ENCODE measurements around the gene ZNF445.
A peak's percentile ranks its signal among the peaks of the same experiment; 100 is the strongest.
"Not testable (repeated sequence)": the region's sequence is repeated elsewhere in the genome, so short reads cannot be mapped to it uniquely, and the experiment has no call there.

Gene ZNF445

GRCh38 chr3:44477312-44478030, at the start of gene ZNF445:
Gene ZNF445, minus strand, starts transcription at chr3:44477670. Its CDS starts 22,121 bp downstream, at chr3:44455549.
- peak; percentile 63 for DNase-seq (ENCODE audit: low read depth in 2 of 2)

GRCh38 chr3:44525060-44525459, 47.6 kb upstream of the ZNF445 start:
- DNase-seq (ENCODE audit: low read depth in 2 of 2), result no peak

- no peak for DNase-seq (ENCODE audit: low read depth in 2 of 2)
Observed at GRCh38 chr3:44522494-44522933, 45.0 kb upstream of the ZNF445 start.

- DNase-seq (ENCODE audit: low read depth in 2 of 2), result no peak
Observed at GRCh38 chr3:44521721-44522120, 44.3 kb upstream of the ZNF445 start.

GRCh38 chr3:44518782-44519156, 41.3 kb upstream of the ZNF445 start:
- no peak for DNase-seq (ENCODE audit: low read depth in 2 of 2)

- no peak for DNase-seq (ENCODE audit: low read depth in 2 of 2)
Observed at GRCh38 chr3:44516230-44516629, 38.8 kb upstream of the ZNF445 start.

- DNase-seq (ENCODE audit: low read depth in 2 of 2), result no peak
Observed at GRCh38 chr3:44513513-44513912, 36.0 kb upstream of the ZNF445 start.

GRCh38 chr3:44511238-44511566, 33.7 kb upstream of the ZNF445 start:
- no peak for DNase-seq (ENCODE audit: low read depth in 2 of 2)

- no peak for DNase-seq (ENCODE audit: low read depth in 2 of 2)
Observed at GRCh38 chr3:44510000-44510368, 32.5 kb upstream of the ZNF445 start.

GRCh38 chr3:44509393-44509921, 32.0 kb upstream of the ZNF445 start:
- no peak for DNase-seq (ENCODE audit: low read depth in 2 of 2)

- no peak for DNase-seq (ENCODE audit: low read depth in 2 of 2)
Observed at GRCh38 chr3:44506961-44507360, 29.5 kb upstream of the ZNF445 start.

- DNase-seq (ENCODE audit: low read depth in 2 of 2), result no peak
Observed at GRCh38 chr3:44506556-44506955, 29.1 kb upstream of the ZNF445 start.

- DNase-seq (ENCODE audit: low read depth in 2 of 2), result no peak
Observed at GRCh38 chr3:44504566-44504965, 27.1 kb upstream of the ZNF445 start.

GRCh38 chr3:44503178-44503577, 25.7 kb upstream of the ZNF445 start:
- not testable (repeated sequence) for DNase-seq (ENCODE audit: low read depth in 2 of 2)

GRCh38 chr3:44501971-44502370, 24.5 kb upstream of the ZNF445 start:
- no peak for DNase-seq (ENCODE audit: low read depth in 2 of 2)

GRCh38 chr3:44499899-44500168, 22.4 kb upstream of the ZNF445 start:
- DNase-seq (ENCODE audit: low read depth in 2 of 2), result not testable (repeated sequence)

- no peak for DNase-seq (ENCODE audit: low read depth in 2 of 2)
Observed at GRCh38 chr3:44499149-44499898, 21.9 kb upstream of the ZNF445 start.

GRCh38 chr3:44495636-44496415, 18.4 kb upstream of the ZNF445 start:
- no peak for DNase-seq (ENCODE audit: low read depth in 2 of 2)

GRCh38 chr3:44492496-44492895, 15.0 kb upstream of the ZNF445 start:
- no peak for DNase-seq (ENCODE audit: low read depth in 2 of 2)

- no peak for DNase-seq (ENCODE audit: low read depth in 2 of 2)
Observed at GRCh38 chr3:44482721-44483120, 5.3 kb upstream of the ZNF445 start.

- no peak for DNase-seq (ENCODE audit: low read depth in 2 of 2)
Observed at GRCh38 chr3:44478606-44479094, 1.2 kb upstream of the ZNF445 start.

GRCh38 chr3:44478055-44478468, 592 bp upstream of the ZNF445 start:
- DNase-seq (ENCODE audit: low read depth in 2 of 2), result no peak

GRCh38 chr3:44476963-44477311, 533 bp downstream of the ZNF445 start:
- DNase-seq (ENCODE audit: low read depth in 2 of 2), result no peak

Data from stimulated activated CD8-positive, alpha-beta memory T cell treated with anti-CD3 and anti-CD28 coated beads, Interleukin-15, amount 100 ng/mL, for 48 hours (primary cell).